HG02571 (cell line): ENCODE data around the gene MCF2L.
"Not testable (repeated sequence)": the region's sequence is repeated elsewhere in the genome, so short reads cannot be mapped to it uniquely, and the experiment has no call there.

Experiments
- ATAC-seq: cut with Tn5 transposase; IDR thresholded peaks from one replicate; pipeline ENCODE4 v1.9.1; 2021; ENCODE audit warnings: mild to moderate bottlenecking, moderate library complexity; ENCODE audit not compliant: unreplicated experiment

MCF2L gene

DNA sequence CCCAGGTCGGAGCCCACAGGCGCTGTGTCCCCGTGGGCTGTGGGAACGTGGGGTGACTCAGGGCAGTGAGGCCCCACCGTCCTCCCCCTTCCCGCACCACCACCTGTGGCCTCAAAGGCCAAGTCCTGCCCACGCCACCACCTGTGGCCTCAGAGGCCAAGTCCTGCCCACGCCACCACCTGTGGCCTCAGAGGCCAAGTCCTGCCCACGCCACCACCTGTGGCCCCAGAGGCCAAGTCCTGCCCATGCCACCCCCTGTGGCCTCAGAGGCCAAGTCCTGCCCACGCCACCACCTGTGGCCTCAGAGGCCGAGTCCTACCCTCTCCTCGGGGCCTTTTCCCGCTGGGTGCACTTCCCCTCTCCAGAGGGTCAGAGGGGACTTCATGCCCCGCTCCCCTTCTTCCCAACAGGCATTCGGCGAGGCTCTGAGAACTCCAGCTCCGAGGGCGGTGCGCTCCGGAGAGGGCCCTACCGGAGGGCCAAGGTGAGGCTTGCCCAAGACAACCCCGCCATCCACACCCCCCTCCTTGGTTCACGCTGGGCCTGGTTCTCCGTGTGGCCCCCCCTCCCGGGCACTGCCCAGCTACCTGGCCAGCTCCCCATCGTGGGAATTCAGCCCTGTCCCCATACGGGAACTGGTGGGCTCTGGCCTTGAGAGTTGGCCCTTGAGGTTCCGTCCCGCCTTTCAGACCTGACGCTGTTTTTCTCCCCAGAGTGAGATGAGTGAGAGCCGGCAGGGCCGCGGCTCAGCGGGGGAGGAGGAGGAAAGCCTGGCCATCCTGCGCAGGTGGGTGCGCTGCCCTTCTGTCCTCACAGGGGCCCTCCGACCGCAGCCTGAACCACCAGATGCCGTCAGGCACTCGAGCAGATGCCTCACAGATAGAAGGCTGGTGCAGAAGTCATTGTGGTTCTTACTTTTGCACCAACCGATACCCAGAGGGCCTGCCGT, 109.2 kb downstream of the MCF2L start:
- no peak for ATAC-seq

GRCh38 chr13:113078902-113079780, 110.1 kb downstream of the MCF2L start:
- no peak for ATAC-seq

DNA sequence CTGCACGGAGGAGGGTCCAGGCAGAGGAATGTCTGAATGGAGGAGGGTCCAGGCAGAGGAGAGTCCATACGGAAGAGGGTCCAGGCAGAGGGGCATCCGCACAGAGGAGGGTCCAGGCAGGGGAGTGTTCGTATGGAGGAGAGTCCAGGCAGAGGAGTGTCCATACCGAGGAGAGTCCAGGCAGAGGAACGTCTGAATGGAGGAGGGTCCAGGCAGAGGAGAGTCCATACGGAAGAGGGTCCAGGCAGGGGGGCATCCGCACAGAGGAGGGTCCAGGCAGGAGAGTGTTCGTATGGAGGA, 110.7 kb downstream of the MCF2L start:
- not testable (repeated sequence) for ATAC-seq

DNA sequence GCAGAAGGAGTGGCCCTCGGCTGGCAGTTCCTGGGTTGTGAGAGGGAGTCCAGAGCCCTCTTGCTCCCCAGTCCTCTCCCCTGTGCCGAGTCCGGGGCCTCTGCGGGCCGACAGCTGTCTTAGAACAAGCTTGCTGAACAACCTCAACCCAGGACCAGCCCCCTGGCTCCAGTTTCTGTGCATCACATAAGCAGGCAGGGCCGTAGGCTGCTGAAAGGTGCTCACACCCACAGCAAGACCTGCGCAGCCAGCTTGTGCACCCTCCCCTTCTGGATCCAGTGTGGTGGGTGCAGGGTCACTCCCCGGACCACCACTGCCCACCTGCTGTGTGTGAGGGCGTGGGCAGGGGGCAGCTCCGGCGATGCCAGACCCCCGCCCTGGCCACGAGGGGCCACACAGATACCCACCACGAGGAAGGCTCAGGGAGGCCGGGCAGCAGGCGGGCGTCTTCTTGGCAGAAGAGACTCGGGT, 111.4 kb downstream of the MCF2L start:
- no peak for ATAC-seq

DNA sequence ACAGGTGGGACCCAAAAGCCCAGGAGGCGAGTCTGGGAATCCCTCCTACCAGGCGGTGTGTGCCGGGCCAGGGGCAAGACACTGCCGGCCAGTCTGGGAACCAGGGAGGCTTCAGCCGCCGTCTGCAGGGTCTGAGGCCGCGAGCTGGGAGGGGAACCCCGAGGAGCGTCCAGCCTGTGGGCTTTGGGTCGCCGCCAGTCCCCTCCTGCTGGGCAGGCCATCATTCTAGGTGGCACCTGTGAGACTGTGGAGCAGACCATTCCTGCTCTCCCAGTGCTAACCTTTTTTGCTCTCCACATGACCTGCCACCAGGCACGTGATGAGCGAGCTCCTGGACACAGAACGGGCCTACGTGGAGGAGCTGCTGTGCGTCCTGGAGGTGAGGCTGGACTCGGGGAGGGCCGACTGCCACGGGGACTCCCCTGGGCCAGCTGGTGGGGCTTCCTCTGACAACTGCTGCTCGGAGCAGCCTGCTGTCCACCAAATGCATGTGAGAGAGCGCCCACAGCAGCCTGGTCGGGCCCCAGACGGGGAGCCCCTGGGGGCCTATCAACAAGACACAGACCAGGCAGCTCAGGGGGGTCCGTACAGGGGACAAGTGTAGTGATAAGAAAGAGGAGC, 112.0 kb downstream of the MCF2L start:
- no peak for ATAC-seq

DNA sequence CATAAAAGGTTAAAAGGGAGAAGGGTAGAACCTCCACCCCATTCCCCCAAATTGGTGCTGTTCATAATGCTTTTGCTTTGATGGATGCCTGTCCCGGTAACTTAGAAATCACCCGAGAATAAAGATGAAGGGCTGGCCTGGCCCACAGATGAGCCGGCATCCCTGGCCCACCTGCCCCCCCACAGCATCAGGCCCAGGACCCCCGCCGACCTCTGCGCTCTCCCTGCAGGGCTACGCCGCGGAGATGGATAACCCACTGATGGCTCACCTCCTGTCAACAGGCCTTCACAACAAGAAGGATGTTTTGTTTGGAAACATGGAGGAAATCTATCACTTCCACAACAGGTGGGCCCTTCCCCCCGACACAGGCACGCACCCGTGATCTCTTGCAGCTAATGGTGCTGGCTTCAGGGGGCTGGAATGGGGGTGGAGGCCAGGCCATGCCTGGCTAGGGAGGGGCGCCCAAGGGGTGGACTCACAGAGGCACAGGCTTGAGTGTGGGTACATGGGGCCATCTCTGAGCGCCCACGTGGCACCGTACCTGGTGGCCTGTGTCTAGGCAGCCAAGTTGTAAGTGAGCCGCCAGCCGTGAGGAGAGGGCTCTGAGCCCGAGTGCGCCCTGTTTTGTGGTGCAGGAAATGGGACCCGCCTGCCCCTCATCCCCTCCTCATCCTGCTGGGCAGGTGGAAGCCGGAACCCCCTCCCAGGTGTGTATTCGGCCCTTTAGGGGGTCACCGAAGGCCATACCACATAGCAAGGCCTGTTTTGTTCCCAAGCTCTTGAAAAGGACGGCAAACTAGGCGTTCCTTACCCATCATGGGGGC, 113.4 kb downstream of the MCF2L start:
- no peak for ATAC-seq

- ATAC-seq: no peak
These were observed 114.0 kb downstream of the MCF2L start for GRCh38 chr13:113083022-113083373.

DNA sequence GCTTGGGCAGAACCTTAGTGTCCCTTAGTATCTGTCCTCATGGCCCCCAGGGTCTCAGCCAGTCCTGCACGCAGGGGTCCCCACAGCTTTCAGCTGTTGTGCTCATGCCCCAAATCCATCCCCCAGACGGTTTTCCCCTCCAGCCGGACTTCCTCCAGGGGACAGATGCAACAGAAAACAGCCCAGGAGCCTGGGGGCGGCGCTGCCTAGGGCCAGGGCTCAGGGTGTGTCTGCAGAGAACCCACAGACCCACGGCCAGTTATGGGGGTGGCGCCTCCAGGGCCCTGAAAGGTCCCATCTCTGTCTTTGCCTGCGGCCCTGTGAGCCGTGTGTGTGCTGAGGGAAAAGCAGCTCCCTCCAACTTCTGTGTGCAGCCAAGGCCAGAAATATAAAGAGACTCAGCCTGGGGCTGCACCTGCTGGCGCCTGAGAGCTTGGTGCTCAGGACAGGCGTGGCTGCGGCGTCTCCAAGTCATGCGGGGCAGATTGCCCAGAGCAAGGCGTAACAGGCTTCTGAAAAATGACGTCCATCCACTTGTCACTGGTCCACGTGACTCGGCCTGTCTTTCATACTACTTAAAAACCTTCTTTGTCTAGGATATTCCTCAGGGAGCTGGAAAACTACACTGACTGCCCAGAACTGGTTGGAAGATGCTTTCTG, 114.5 kb downstream of the MCF2L start:
- no peak for ATAC-seq

GRCh38 chr13:113084094-113084942, 115.3 kb downstream of the MCF2L start:
- ATAC-seq: no peak

DNA sequence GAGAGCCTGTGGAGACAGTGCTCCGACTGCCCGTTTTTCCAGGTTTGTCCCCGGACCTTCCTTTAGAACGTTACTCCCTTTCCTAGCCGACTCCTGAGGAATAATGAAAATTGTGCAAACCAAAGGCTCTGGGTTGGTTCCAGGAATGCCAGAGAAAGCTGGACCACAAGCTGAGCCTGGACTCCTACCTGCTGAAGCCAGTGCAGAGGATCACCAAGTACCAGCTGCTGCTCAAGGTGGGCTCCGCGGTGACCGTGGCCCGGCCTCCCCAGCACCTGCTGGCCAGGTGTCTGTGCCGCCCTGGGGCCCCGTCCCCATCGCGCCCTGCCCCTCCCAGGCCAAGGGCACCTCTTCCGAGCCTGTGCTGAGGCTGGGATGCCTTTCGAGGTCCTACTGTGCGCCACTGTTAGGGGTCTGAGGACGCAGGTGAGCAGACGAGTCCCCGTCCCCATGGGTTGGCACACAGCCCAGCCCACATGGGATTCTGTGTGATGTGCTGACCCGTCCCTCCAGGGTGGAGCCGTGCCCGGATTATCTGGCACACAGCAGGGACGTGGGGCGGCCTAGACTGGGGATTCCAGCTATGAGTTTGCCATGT, 116.0 kb downstream of the MCF2L start:
- no peak for ATAC-seq

- ATAC-seq: no peak
These were observed 117.2 kb downstream of the MCF2L start for GRCh38 chr13:113086031-113086750.

DNA sequence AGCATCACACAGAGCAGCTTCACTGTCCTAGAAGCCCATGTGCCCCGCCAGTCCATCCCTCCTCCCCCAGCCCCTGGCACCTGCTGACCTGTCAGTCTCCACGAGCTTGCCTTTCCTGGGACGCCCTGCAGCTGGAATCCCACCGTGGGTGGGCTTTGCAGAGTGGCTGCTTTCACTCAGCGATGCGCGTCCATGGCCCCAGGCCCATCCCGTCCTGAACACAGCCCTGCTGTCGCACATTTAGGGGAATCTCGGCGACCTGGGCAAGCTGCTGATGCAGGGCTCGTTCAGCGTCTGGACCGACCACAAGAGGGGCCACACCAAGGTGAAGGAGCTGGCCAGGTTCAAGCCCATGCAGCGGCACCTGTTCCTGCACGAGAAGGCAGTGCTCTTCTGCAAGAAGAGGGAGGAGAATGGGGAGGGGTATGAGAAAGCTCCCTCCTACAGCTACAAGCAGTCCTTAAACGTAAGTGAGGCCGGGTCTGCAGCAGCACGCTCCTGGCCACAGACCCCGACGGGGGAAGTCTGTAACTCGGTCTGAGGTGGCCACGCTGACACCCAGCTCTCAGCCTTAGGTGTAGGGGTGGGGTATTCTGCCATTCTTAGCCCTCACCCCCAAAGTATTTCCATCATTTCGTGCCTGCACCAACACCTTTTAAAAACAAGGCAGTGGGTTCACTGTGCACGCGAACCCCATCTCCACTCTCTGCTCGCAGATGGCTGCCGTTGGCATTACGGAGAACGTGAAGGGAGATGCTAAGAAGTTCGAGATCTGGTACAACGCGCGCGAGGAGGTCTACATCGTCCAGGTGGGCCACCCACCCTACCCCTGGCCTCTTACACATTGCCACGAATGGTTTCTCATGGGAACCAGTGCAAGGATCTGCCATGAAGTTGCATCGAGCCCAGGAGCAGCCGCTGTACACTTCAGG, 118.2 kb downstream of the MCF2L start:
- ATAC-seq: no peak

DNA sequence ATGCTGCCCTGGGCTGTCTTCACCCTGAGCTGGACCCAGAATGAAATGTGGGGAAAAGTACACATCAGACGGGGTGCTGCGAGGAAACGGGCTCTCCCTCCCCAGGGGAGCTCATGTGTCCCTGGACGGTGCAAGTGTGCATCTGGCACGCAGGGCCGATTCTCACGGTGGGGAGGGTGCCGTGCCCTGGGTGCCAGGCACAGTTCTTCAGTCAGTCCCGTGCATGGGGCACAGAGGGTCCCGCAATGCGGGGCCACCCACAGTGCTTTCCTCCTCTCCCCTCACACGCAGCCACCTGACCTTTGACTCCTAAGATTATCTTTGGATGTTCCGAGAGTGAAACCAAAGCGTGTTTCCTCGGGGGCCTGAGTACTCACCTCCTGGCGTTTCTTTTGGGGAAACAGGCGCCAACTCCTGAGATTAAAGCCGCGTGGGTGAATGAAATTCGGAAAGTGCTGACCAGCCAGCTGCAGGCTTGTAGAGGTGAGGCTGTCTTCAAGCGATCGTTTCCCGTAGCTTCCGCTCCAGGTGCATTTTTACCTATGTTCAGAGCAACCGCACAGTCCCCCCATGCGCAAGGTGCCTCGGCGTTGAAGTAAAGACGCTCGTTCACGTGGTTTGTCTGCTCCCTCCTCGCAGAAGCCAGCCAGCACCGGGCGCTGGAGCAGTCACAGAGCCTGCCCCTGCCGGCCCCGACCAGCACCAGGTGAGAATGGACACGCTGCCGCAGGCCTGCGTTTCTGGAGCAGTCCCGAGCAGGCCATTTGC, 119.1 kb downstream of the MCF2L start:
- no peak for ATAC-seq

- no peak for ATAC-seq
These were observed 119.6 kb downstream of the MCF2L start for GRCh38 chr13:113088691-113089020.

- ATAC-seq: no peak
These were observed 120.8 kb downstream of the MCF2L start for GRCh38 chr13:113089693-113090414.

- ATAC-seq: no peak
These were observed 121.4 kb downstream of the MCF2L start for GRCh38 chr13:113090415-113090770.
